SKM-1 treated with dmso at 0.1 percent for 144 hours (cell line): ENCODE measurements around the gene BGN.

Experiments
- DNase-seq: peaks from one replicate; lab custom pipeline; 2025; ENCODE audit not compliant: unreplicated experiment; lab: John Stamatoyannopoulos, UW

Gene BGN

GRCh38 chrX:153525451-153525850, 30.7 kb downstream of the BGN start:
- no peak for DNase-seq

- DNase-seq: no peak
These were observed 31.3 kb downstream of the BGN start for GRCh38 chrX:153526042-153526441.

GRCh38 chrX:153526801-153527200, 32.0 kb downstream of the BGN start:
- DNase-seq: no peak

GRCh38 chrX:153527208-153527607, 32.4 kb downstream of the BGN start:
- no peak for DNase-seq

- no peak for DNase-seq
These were observed 35.8 kb downstream of the BGN start for GRCh38 chrX:153530411-153531129.

- DNase-seq: no peak
These were observed 38.3 kb downstream of the BGN start for GRCh38 chrX:153533091-153533490.

- DNase-seq: no peak
These were observed 42.3 kb downstream of the BGN start for GRCh38 chrX:153537080-153537479.

GRCh38 chrX:153537526-153538295, 42.9 kb downstream of the BGN start:
- DNase-seq: no peak

GRCh38 chrX:153538424-153538823, 43.6 kb downstream of the BGN start:
- DNase-seq: no peak

- peak; percentile 14 for DNase-seq
These were observed 44.6 kb downstream of the BGN start for GRCh38 chrX:153539171-153539978.

GRCh38 chrX:153539979-153540358, 45.2 kb downstream of the BGN start:
- DNase-seq: no peak

- no peak for DNase-seq
These were observed 49.9 kb downstream of the BGN start for GRCh38 chrX:153544727-153545126.

- DNase-seq: no peak
These were observed 51.6 kb downstream of the BGN start for GRCh38 chrX:153546386-153546785.

GRCh38 chrX:153547195-153547594, 52.4 kb downstream of the BGN start:
- DNase-seq: no peak

- DNase-seq: no peak
These were observed 54.5 kb downstream of the BGN start for GRCh38 chrX:153549231-153549630.

- no peak for DNase-seq
These were observed 55.0 kb downstream of the BGN start for GRCh38 chrX:153549807-153550206.

- DNase-seq: no peak
These were observed 56.4 kb downstream of the BGN start for GRCh38 chrX:153551135-153551534.

GRCh38 chrX:153554519-153555167, 59.9 kb downstream of the BGN start:
- peak; percentile 53 for DNase-seq

GRCh38 chrX:153556767-153557166, 62.0 kb downstream of the BGN start:
- DNase-seq: no peak

GRCh38 chrX:153557618-153558355, 63.0 kb downstream of the BGN start:
- no peak for DNase-seq
